Erythroblast (primary cell): ENCODE measurements around the gene MYH6.

Experiments used
- GATA1 ChIP-seq: IDR thresholded peaks from 2 replicates; pipeline ENCODE4 v1.6.1; 2011; ENCODE audit warnings: low read depth, mild to moderate bottlenecking, control low read depth, low read length, moderate library complexity
- POLR2A ChIP-seq: IDR thresholded peaks from 2 replicates; pipeline ENCODE4 v1.6.1; 2011; ENCODE audit warnings: mild to moderate bottlenecking, low read length

DNA sequence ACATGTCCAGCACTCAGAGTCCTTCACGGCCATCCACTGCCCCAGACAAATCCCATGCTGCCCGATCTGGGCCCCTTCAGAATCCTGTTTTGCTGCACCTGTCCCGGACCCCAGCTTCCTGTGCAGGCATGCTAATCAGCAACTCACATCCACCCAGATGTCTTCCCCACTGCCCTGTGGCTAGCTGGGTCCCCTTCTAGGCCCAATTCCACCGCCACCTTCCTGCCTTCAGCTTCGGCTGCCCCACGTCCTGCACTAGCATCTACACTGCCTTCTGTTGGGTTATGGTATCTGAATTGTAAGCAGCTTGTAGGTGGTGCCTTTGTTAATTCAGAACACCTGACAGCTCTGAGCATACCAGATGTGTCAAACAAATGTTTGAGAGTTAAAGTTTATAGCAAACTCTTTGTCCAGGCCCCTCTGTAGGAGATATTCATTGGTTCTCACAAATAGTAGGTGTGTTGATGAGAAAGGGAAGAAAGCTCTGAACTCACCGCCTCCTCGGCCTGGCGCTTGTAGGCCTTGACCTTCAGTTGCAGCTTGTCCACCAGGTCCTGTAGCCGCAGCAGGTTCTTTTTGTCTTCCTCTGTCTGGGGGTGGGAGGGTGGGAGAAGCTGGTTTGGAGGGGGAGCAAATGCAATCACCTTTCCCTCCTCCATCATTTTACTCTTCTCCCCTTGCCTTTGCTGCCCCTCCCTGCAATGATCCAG lies 25.2 kb downstream of the MYH6 start:
- TF ChIP-seq POLR2A (no peak), GATA1 (no peak)
